CD4-positive, alpha-beta T cell treated with Interleukin-4 for 1 hour (primary cell): Measurements from ENCODE around the gene ATG2B.
"Not testable (repeated sequence)": the region's sequence is repeated elsewhere in the genome, so short reads cannot be mapped to it uniquely, and the experiment has no call there.

Experiments used
- DNase-seq, 2 donors: peaks; one replicate each; pipeline ENCODE4 v3.0.0-alpha.2; 2020 to 2022

ATG2B gene

DNA sequence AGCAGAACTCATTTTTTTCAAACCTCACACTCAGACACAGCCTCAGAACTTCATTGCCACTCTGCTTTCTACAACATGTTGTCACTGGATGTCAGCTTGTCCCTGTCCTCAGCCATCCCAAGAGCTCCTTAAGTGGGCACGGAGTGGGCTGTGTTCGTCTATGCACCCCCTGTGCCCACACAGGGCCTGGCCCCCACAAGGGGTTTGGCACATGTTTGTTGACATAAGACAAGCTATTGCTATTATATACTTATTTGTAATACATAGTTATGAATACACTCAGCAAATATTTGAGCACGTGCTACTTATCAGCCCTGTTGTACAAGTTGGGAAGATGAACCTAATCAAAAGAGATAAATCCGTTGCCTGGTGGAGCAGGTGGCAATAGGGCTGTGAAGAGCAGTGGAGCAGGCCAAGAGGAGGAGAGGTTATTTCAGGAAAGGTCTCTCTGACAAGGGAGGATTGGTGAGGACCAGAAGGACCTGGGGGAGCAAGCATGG is 111.4 kb downstream of the ATG2B start:
- no peak for DNase-seq

- DNase-seq, result no peak
Observed at GRCh38 chr14:96250485-96250884, 112.7 kb downstream of the ATG2B start.

- DNase-seq, result peak in 1 of 2 donors; percentile 42
Observed at GRCh38 chr14:96249029-96249428, 114.1 kb downstream of the ATG2B start.

GRCh38 chr14:96247031-96247430 is 116.1 kb downstream of the ATG2B start:
- no peak for DNase-seq

- DNase-seq, result no peak
Observed at GRCh38 chr14:96246539-96246847, 116.6 kb downstream of the ATG2B start.

DNA sequence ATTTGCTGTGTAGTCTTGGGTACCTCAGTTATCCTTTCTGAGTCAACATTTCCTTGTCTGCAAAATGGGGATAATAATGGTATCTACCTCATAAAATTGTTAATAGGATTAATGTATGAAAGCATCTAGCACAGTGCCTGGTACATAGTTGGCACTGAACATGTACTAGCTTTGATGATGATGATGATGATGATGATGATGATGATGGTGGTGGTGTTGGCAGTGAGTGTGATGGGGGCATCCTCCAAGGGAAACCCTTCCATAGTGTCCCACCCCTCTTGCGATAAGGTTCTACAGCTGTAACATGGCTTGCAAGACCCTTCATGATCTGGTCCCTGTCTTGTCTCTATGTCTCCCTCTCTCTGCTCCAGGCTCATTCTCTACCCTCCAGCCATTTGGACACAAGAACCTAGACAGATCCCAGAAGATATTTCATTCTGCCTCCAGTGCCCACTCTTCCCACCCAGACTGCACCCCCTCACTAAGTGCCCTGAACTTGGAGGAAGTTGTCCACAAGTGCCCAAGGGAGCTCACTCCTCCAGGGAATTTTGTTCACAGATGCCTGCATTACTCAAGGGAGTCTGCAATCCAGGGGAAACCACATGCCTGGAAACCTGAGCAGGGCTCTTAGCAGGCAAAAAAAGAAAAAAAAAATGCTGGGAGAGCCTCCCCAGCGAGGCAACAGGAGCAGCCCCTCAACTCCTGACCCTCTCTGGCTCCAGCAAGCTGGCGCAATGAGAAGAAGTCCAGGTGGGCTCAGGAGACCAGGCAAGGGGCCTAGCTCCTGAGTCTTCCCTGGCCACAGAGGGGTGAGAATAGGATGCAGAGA is 117.2 kb downstream of the ATG2B start:
- no peak for DNase-seq

DNA sequence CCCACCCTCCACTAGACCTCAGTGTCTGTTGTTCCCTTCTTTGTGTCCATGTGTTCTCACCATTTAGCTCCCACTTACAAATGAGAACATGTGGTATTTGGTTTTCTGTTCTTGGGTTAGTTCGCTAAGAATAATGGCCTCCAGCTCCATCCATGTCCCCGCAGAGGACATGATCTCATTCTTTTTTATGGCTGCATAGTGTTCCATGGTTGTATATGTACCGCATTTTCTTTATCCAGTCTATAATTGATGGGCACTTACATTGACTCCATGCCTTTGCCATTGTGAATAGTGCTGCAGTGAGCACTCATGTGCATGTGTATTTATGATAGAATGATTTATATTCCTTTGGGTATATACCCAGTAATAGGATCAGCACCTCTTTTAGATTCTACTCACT is 118.1 kb downstream of the ATG2B start:
- DNase-seq, result not testable (repeated sequence)

- no peak for DNase-seq
Observed at GRCh38 chr14:96243785-96244184, 119.4 kb downstream of the ATG2B start.

GRCh38 chr14:96242126-96242525 is 121.0 kb downstream of the ATG2B start:
- DNase-seq, result no peak

GRCh38 chr14:96240641-96241040 is 122.5 kb downstream of the ATG2B start:
- no peak for DNase-seq

GRCh38 chr14:96239711-96240141 is 123.4 kb downstream of the ATG2B start:
- no peak for DNase-seq

DNA sequence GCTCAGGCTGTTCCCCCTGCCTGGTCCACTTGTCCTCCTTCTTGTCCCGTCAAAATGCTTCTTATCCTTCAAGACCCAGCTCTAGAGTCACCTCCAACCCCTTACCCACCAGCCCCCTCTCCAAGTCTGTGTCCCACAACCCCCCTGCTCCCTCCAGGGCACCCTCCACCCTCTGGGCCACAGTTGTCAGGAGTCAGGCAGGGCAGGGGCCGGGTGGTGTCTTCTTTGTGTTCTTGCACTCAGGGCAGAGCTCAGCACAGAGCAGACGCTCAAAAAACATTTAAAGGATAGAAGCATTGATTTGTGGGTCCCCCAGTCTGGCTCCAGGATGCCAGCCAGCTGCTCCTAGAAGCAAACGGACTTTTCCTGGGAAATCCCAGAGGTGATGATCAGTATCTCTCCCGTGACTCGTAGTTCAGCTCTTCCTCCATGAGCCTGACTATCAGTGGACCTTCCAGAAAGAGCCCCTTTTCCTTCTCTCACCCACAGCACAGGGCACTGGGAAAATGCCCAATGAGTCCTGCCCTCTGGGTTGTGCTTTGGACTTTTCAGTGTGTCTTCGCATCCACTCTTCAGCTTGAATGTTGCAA is 124.4 kb downstream of the ATG2B start:
- no peak for DNase-seq

GRCh38 chr14:96237641-96238040 is 125.5 kb downstream of the ATG2B start:
- no peak for DNase-seq

- no peak for DNase-seq
Observed at GRCh38 chr14:96235426-96235825, 127.7 kb downstream of the ATG2B start.

DNA sequence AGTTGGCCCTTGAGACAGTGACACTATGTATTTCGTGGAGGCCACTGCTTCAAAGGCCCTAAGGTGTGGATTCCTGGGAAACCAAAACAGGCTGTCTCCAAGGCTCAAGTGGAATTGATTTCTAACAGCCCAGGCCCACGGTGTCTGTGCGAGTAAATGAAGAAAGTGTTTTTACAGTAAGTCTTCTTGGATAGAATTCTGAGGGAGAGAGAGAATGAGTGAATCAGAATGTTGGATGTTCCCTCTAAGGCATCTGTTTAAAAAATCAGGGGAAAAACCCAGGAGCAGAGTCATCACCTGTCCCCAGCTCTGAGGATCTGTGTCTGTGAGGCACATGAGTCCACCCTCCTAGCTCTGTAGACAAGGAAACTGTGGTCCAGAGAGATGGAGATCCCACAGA is 129.5 kb downstream of the ATG2B start:
- no peak for DNase-seq

DNA sequence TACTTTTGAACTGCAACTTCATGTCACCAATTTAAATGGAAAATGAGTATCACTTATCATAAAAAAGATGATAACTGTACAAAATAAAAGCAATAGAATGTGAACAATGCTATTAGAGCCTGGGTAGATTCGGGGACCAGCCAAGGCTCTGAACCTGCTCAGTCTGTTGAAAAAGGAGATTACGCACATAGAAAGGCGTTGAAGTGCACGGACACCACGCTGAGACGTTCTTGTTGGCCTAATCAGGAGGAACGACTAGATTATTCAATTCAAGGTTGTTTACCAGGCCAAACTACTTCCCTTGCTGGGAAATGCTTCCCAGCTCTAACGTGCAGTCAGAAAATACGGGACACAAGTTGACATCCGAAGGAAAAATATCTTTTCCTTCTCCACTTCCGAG is 130.6 kb downstream of the ATG2B start:
- DNase-seq, result no peak

DNA sequence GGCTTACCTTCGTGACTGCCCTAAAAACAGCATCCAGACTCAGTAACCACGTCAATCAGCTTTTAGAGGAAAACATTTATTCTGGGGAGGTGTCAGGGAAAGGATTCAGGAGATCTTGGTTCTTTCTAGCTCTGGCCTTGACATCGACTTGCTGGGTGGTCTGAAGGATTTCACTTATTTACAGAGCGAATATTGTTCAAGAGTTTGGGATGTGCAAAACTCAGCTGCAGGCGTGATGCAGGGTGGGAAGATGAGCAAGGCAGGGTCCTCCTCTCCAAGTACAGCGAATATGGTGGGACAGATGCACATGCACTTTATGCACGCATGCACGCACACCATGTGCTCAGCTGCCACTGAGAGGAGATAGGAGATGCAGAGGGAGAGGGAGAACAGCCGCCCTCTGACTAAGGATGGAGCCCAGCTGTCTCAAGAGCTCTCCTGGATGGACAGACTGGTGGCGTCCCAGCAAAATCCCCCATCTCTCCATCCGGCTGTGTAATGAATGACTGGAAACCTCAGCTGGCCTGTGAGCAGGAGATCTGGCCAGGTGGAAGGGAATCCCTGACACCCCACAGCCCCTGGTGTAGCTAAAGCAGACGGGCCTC is 131.5 kb downstream of the ATG2B start:
- DNase-seq, result no peak

- DNase-seq, result no peak
Observed at GRCh38 chr14:96231056-96231455, 132.1 kb downstream of the ATG2B start.

GRCh38 chr14:96229315-96229714 is 133.8 kb downstream of the ATG2B start:
- no peak for DNase-seq
